HEK293 (cell line): ENCODE measurements around the gene VCX3A.

ENCODE experiments used
- CTCF ChIA-PET: fragments of 350-600 bp; formaldehyde crosslinking; extraction: SDS; loops from one replicate; lab custom pipeline; 2021; ENCODE audit warnings: antibody characterized with exemption; lab: Yijun Ruan, JAX
- POLR2A ChIA-PET: fragments of 300-600 bp; formaldehyde crosslinking; extraction: SDS; loops from one replicate; lab custom pipeline; 2020; ENCODE audit warnings: antibody characterized with exemption, inconsistent platforms; lab: Yijun Ruan, JAX
- H3K27ac ChIP-seq: fragments of 200-500 bp; sonication (Bioruptor generic); 2 replicates; pipeline ENCODE4 v1.5.1; 2014; ENCODE audit warnings: low read depth, low read length, control low read depth, inconsistent platforms; ENCODE audit errors: extremely low read depth
- H3K36me3 ChIP-seq, 2 experiments: fragments of 200-500 bp in 1 of 2; sonication (Bioruptor generic) in 1 of 2; 1 replicate in 1 of 2; 2 replicates in 1 of 2; pipeline ENCODE4 v1.5.1; 2014 to 2017; ENCODE audit warnings: inconsistent platforms in 2 of 2, low read length in 2 of 2; ENCODE audit not compliant: control insufficient read depth in 2 of 2, insufficient read depth in 1 of 2
- H3K4me1 ChIP-seq: fragments of 200-500 bp; sonication (Bioruptor generic); 2 replicates; pipeline ENCODE4 v1.5.1; 2014; ENCODE audit warnings: mild to moderate bottlenecking, low read length, inconsistent platforms; ENCODE audit not compliant: control insufficient read depth, insufficient read depth
- H3K4me3 ChIP-seq: 2 replicates; pipeline ENCODE4 v1.5.1; 2011; ENCODE audit warnings: low read depth, mild to moderate bottlenecking, control low read depth, low read length, moderate library complexity
- H3K9me3 ChIP-seq: fragments of 200-500 bp; sonication (Bioruptor generic); 2 replicates; pipeline ENCODE4 v1.5.1; 2014; ENCODE audit warnings: low read depth, low read length, inconsistent platforms; ENCODE audit not compliant: control insufficient read depth, insufficient read depth
- OVOL3 ChIP-seq: fragments of 450-650 bp; formaldehyde crosslinking; IDR thresholded peaks from 2 replicates; pipeline ENCODE4 v1.5.1; 2016; ENCODE audit warnings: missing biosample characterization, missing genetic modification characterization
- PATZ1 ChIP-seq: fragments of 450-650 bp; formaldehyde crosslinking; IDR thresholded peaks from 2 replicates; pipeline ENCODE4 v1.5.1; 2016; ENCODE audit warnings: missing biosample characterization, missing genetic modification characterization
- SP2 ChIP-seq: fragments of 450-650 bp; formaldehyde crosslinking; IDR thresholded peaks from 2 replicates; pipeline ENCODE4 v1.5.1; 2016; ENCODE audit warnings: missing biosample characterization, missing genetic modification characterization
- YY2 ChIP-seq: fragments of 450-650 bp; formaldehyde crosslinking; IDR thresholded peaks from 2 replicates; pipeline ENCODE4 v1.5.1; 2016; ENCODE audit warnings: missing biosample characterization, missing genetic modification characterization
- ZBTB17 ChIP-seq: fragments of 450-650 bp; formaldehyde crosslinking; IDR thresholded peaks from 2 replicates; pipeline ENCODE4 v1.5.1; 2016; ENCODE audit warnings: missing biosample characterization, missing genetic modification characterization
- ZBTB21 ChIP-seq: fragments of 450-650 bp; formaldehyde crosslinking; IDR thresholded peaks from 2 replicates; pipeline ENCODE4 v1.5.1; 2017; ENCODE audit warnings: missing biosample characterization, missing genetic modification characterization
- ZBTB6 ChIP-seq: fragments of 450-650 bp; formaldehyde crosslinking; IDR thresholded peaks from 2 replicates; pipeline ENCODE4 v1.5.1; 2017; ENCODE audit warnings: missing biosample characterization, missing genetic modification characterization
- ZNF211 ChIP-seq: fragments of 450-650 bp; formaldehyde crosslinking; IDR thresholded peaks from 2 replicates; pipeline ENCODE4 v1.5.1; 2016; ENCODE audit warnings: low read depth, missing biosample characterization, missing genetic modification characterization
- ZNF26 ChIP-seq: fragments of 450-650 bp; formaldehyde crosslinking; IDR thresholded peaks from 2 replicates; pipeline ENCODE4 v1.5.1; 2016; ENCODE audit warnings: missing biosample characterization, missing genetic modification characterization
- ZNF518A ChIP-seq: fragments of 450-650 bp; formaldehyde crosslinking; conservative IDR thresholded peaks from 2 replicates; pipeline ENCODE4 v1.5.1; 2016; ENCODE audit warnings: low read depth, missing biosample characterization, missing genetic modification characterization
- ZNF580 ChIP-seq: fragments of 450-650 bp; formaldehyde crosslinking; IDR thresholded peaks from 2 replicates; pipeline ENCODE4 v1.5.1; 2016; ENCODE audit warnings: missing biosample characterization, missing genetic modification characterization
- ZNF596 ChIP-seq: fragments of 450-650 bp; IDR thresholded peaks from 2 replicates; pipeline ENCODE4 v1.5.0; 2018; ENCODE audit warnings: missing biosample characterization, mild to moderate bottlenecking, missing genetic modification characterization, moderate library complexity
- ZNF692 ChIP-seq: fragments of 450-650 bp; formaldehyde crosslinking; IDR thresholded peaks from 2 replicates; pipeline ENCODE4 v1.5.1; 2016; ENCODE audit warnings: missing biosample characterization, missing genetic modification characterization
- ZSCAN16 ChIP-seq: fragments of 450-650 bp; formaldehyde crosslinking; IDR thresholded peaks from 2 replicates; pipeline ENCODE4 v1.5.1; 2016; ENCODE audit warnings: missing biosample characterization, missing genetic modification characterization
- ZSCAN18 ChIP-seq: fragments of 450-650 bp; formaldehyde crosslinking; IDR thresholded peaks from 2 replicates; pipeline ENCODE4 v1.5.1; 2016; ENCODE audit warnings: missing biosample characterization, missing genetic modification characterization

The VCX3A gene

GRCh38 chrX:6550999-6551398 is 16.1 kb upstream of the VCX3A start:
- H3K4me3 ChIP-seq: no peak overlapping the region
- no peaks in the 10 kb centered on the region for H3K4me1 ChIP-seq
- CTCF ChIA-PET: interaction anchor here (1.0 kb wide), 1 partner anchor 9 kb away, joined by 3 read pairs; no protein-coding TSS in a partner anchor
- H3K27ac ChIP-seq: no peak overlapping the region
- no peaks in the 10 kb centered on the region for H3K9me3 ChIP-seq
- no peaks in the 10 kb centered on the region for H3K36me3 ChIP-seq
- POLR2A ChIA-PET: no interaction called here
- TF ChIP-seq SP2 (no peak), PATZ1 (no peak)
- TF ChIP-seq, all 188 proteins: peak for 0

- CTCF ChIA-PET: no interaction called here
- POLR2A ChIA-PET: no interaction called here
- no peak for TF ChIP-seq ZNF692 (tag by site-specific recombination)
- TF ChIP-seq ZNF518A (tag by site-specific recombination): no peak
- no peak for TF ChIP-seq ZBTB21 (tag by site-specific recombination)
- no peaks in the 10 kb centered on the region for H3K36me3 ChIP-seq
- H3K27ac ChIP-seq: no peak overlapping the region
- no peaks in the 10 kb centered on the region for H3K9me3 ChIP-seq
- no peak overlapping the region for H3K4me3 ChIP-seq
- no peaks in the 10 kb centered on the region for H3K4me1 ChIP-seq
Observed at GRCh38 chrX:6545712-6546111, 10.8 kb upstream of the VCX3A start.

GRCh38 chrX:6526564-6527136 is 8.3 kb downstream of the VCX3A start:
- Histone ChIP-seq H3K4me1 (no peaks in the 10 kb centered on the region), H3K4me3 (no peak overlapping the region), H3K9me3 (no peaks in the 10 kb centered on the region), H3K27ac (no peak overlapping the region), H3K36me3 (no peaks in the 10 kb centered on the region)
- ChIA-PET CTCF (no interaction called here), POLR2A (no interaction called here)
- no peak for TF ChIP-seq ZNF26 (tag by site-specific recombination)
- TF ChIP-seq ZNF580 (tag by site-specific recombination): no peak
- TF ChIP-seq ZBTB17 (tag by site-specific recombination): no peak
- TF ChIP-seq ZSCAN18 (tag by site-specific recombination): no peak
- TF ChIP-seq ZNF596 (tag by site-specific recombination): no peak
- TF ChIP-seq YY2 (tag by site-specific recombination): no peak
- no peak for TF ChIP-seq ZSCAN16
- TF ChIP-seq OVOL3 (tag by site-specific recombination): no peak
- TF ChIP-seq ZNF211 (tag by site-specific recombination): no peak
- no peak for TF ChIP-seq ZBTB6
